ENCODE measurements around the gene HYOU1. TPM values are rescaled to one million over a fixed set of nuclear protein-coding genes. Genes with fewer than 3 reads are reported as not detected.

HYOU1 gene
- polyA plus RNA-seq, 10 donors = 35.3 to 62.1 (median 41.8) TPM

Other genes starting within 250 kb of the HYOU1 start
- gene CXCR5, start 173.3 kb downstream of the HYOU1 start, polyA plus RNA-seq (ENCODE audit: insufficient read length in 10 of 10) = under 1 TPM in 5 of 10 donors, not detected in 5; 0.04 to 0.11 (median 0.06) TPM
- 10 to 100 TPM; 48.2 to 88.1 (median 62.4) TPM for gene BCL9L, start 131.3 kb downstream of the HYOU1 start, polyA plus RNA-seq (ENCODE audit: insufficient read length in 10 of 10)
- 1 to 10 TPM in 4 of 10 donors, under 1 TPM in 6; 0.56 to 2.4 (median 0.87) TPM for gene UPK2, start 100.9 kb downstream of the HYOU1 start, polyA plus RNA-seq (ENCODE audit: insufficient read length in 10 of 10)
- under 1 TPM in 2 of 10 donors, not detected in 8; 0.22 to 0.30 TPM for gene FOXR1, start 85.4 kb downstream of the HYOU1 start, polyA plus RNA-seq (ENCODE audit: insufficient read length in 10 of 10)
- 10 to 100 TPM in 8 of 10 donors, 1 to 10 TPM in 2; 7.1 to 28.2 (median 12.0) TPM for gene CENATAC, start 59.1 kb downstream of the HYOU1 start, polyA plus RNA-seq (ENCODE audit: insufficient read length in 10 of 10)
- 1,000 to 10,000 TPM; 1,511 to 2,041 (median 1,652) TPM for gene RPS25, start 38.9 kb downstream of the HYOU1 start, polyA plus RNA-seq (ENCODE audit: insufficient read length in 10 of 10)
- 10 to 100 TPM; 41.7 to 55.9 (median 48.0) TPM for gene TRAPPC4, start 38.4 kb downstream of the HYOU1 start, polyA plus RNA-seq (ENCODE audit: insufficient read length in 10 of 10)
- gene SLC37A4, start 26.3 kb downstream of the HYOU1 start, polyA plus RNA-seq (ENCODE audit: insufficient read length in 10 of 10) = 10 to 100 TPM in 5 of 10 donors, 1 to 10 TPM in 5; 8.4 to 13.0 (median 10.0) TPM
- gene VPS11, start 10.6 kb upstream of the HYOU1 start, polyA plus RNA-seq (ENCODE audit: insufficient read length in 10 of 10) = 10 to 100 TPM; 24.9 to 35.4 (median 27.8) TPM
- gene HMBS, start 27.7 kb upstream of the HYOU1 start, polyA plus RNA-seq (ENCODE audit: insufficient read length in 10 of 10) = 10 to 100 TPM; 18.2 to 28.9 (median 23.0) TPM
- gene DPAGT1, start 44.6 kb upstream of the HYOU1 start, polyA plus RNA-seq (ENCODE audit: insufficient read length in 10 of 10) = 10 to 100 TPM; 24.4 to 35.7 (median 30.7) TPM
- 1 to 10 TPM; 6.4 to 9.4 (median 7.1) TPM for gene C2CD2L, start 50.1 kb upstream of the HYOU1 start, polyA plus RNA-seq (ENCODE audit: insufficient read length in 10 of 10)
- 10 to 100 TPM; 13.7 to 25.0 (median 17.8) TPM for gene HINFP, start 64.4 kb upstream of the HYOU1 start, polyA plus RNA-seq (ENCODE audit: insufficient read length in 10 of 10)
- under 1 TPM; 0.10 to 0.60 (median 0.32) TPM for gene ABCG4, start 91.8 kb upstream of the HYOU1 start, polyA plus RNA-seq (ENCODE audit: insufficient read length in 10 of 10)
- gene NLRX1, start 111.5 kb upstream of the HYOU1 start, polyA plus RNA-seq (ENCODE audit: insufficient read length in 10 of 10) = 10 to 100 TPM in 9 of 10 donors, 1 to 10 TPM in 1; 9.7 to 12.4 (median 11.6) TPM
- gene NHERF4, start 128.3 kb upstream of the HYOU1 start, polyA plus RNA-seq (ENCODE audit: insufficient read length in 10 of 10) = under 1 TPM in 5 of 10 donors, not detected in 5; 0.09 to 0.34 (median 0.22) TPM
- 10 to 100 TPM; 10.1 to 16.7 (median 13.2) TPM for gene CBL, start 149.1 kb upstream of the HYOU1 start, polyA plus RNA-seq (ENCODE audit: insufficient read length in 10 of 10)